Myocyte (in vitro differentiated cells): Measurements from ENCODE around the gene RACGAP1. TPM values are rescaled to one million over a fixed set of nuclear protein-coding genes. Genes with fewer than 3 reads are reported as not detected.

Source experiments
- DNase-seq: peaks from one replicate; pipeline ENCODE4 v3.0.0-alpha.2; 2012; ENCODE audit warnings: low read depth
- total RNA-seq: library from RNA; depleted of rRNA; stranded (reverse); fragments of >200 nt; gene quantifications from 2 replicates; pipeline ENCODE4 v1.2.3, GENCODE V29; 2014

Gene RACGAP1
- total RNA-seq, 1 donor from 2014 or later = 12.8 TPM

GRCh38 chr12:49971141-49971540, 54.2 kb downstream of the RACGAP1 start:
- no peak for DNase-seq

- no peak for DNase-seq
Measured at GRCh38 chr12:49970658-49971057, 54.6 kb downstream of the RACGAP1 start.

GRCh38 chr12:49969651-49970429, 55.5 kb downstream of the RACGAP1 start:
- no peak for DNase-seq

- no peak for DNase-seq
Measured at GRCh38 chr12:49969027-49969426, 56.3 kb downstream of the RACGAP1 start.

GRCh38 chr12:49968471-49968870, 56.8 kb downstream of the RACGAP1 start:
- no peak for DNase-seq

- no peak for DNase-seq
Measured at GRCh38 chr12:49967777-49968250, 57.5 kb downstream of the RACGAP1 start.

- peak; percentile 82 for DNase-seq
Measured at GRCh38 chr12:49967042-49967776, 58.1 kb downstream of the RACGAP1 start.

GRCh38 chr12:49966511-49967041, 58.7 kb downstream of the RACGAP1 start:
- no peak for DNase-seq

GRCh38 chr12:49965836-49966235, 59.5 kb downstream of the RACGAP1 start:
- DNase-seq = no peak

GRCh38 chr12:49964849-49965624, 60.3 kb downstream of the RACGAP1 start:
- no peak for DNase-seq

GRCh38 chr12:49963976-49964815, 61.1 kb downstream of the RACGAP1 start:
- DNase-seq = no peak

- DNase-seq = peak; percentile 93
Measured at GRCh38 chr12:49962861-49963765, 62.2 kb downstream of the RACGAP1 start.

- DNase-seq = no peak
Measured at GRCh38 chr12:49961993-49962764, 63.1 kb downstream of the RACGAP1 start.

GRCh38 chr12:49961111-49961922, 64.0 kb downstream of the RACGAP1 start, which contains the start of gene AQP5:
TSS of gene AQP5 (plus strand) at chr12:49961872. CDS start at chr12:49962018, 146 bp downstream.
- no peak for DNase-seq

GRCh38 chr12:49960474-49961110, 64.7 kb downstream of the RACGAP1 start:
- no peak for DNase-seq

- peak; percentile 92 for DNase-seq
Measured at GRCh38 chr12:49959685-49960473, 65.4 kb downstream of the RACGAP1 start.
